Retinal pigment epithelial cell (primary cell): ENCODE results near the gene KRT4.

Source experiments
- DNase-seq: peaks from one replicate; pipeline ENCODE4 v3.0.0-alpha.2; 2010; ENCODE audit warnings: low read depth
- H3K4me3 ChIP-seq: 2 replicates; pipeline ENCODE4 v1.5.1; 2011; ENCODE audit warnings: mild to moderate bottlenecking, low read length, control low read depth, moderate library complexity
- TF ChIP-seq, protein P1 (sequence below): conservative IDR thresholded peaks from 2 replicates; pipeline ENCODE4 v1.5.1; 2011; ENCODE audit warnings: low read depth, low read length, control low read depth, inconsistent platforms

The KRT4 gene

GRCh38 chr12:52776913-52777395, 37.0 kb downstream of the KRT4 start, which contains the start of gene KRT76:
KRT76 (minus strand) TSS chr12:52777345; CDS start chr12:52777291, 54 bp downstream.
- TF ChIP-seq, protein P1, sequence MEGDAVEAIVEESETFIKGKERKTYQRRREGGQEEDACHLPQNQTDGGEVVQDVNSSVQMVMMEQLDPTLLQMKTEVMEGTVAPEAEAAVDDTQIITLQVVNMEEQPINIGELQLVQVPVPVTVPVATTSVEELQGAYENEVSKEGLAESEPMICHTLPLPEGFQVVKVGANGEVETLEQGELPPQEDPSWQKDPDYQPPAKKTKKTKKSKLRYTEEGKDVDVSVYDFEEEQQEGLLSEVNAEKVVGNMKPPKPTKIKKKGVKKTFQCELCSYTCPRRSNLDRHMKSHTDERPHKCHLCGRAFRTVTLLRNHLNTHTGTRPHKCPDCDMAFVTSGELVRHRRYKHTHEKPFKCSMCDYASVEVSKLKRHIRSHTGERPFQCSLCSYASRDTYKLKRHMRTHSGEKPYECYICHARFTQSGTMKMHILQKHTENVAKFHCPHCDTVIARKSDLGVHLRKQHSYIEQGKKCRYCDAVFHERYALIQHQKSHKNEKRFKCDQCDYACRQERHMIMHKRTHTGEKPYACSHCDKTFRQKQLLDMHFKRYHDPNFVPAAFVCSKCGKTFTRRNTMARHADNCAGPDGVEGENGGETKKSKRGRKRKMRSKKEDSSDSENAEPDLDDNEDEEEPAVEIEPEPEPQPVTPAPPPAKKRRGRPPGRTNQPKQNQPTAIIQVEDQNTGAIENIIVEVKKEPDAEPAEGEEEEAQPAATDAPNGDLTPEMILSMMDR = no peak
- no peak for DNase-seq
- no peak within 1 kb of the TSS for H3K4me3 ChIP-seq

DNA sequence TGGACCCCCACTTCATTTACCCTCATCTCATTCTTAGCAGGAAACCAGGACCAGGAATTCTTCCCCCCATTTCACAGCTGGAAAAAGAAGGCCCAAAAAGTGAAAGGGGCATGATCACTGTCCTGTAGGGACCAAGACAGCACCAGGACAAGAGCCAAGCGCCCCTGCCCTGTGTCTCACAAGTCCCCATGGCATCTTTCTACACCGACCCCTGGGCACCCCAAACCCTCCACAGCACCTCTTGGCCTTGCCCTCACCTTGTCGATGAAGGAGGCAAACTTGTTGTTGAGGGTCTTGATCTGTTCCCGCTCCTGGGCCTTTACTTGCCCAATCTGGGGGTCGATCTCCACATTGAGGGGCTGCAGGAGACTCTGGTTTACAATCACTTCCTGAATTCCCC, 37.5 kb downstream of the KRT4 start:
- no peak for DNase-seq
- no peak overlapping the region for H3K4me3 ChIP-seq
- TF ChIP-seq, protein P1 = no peak

DNA sequence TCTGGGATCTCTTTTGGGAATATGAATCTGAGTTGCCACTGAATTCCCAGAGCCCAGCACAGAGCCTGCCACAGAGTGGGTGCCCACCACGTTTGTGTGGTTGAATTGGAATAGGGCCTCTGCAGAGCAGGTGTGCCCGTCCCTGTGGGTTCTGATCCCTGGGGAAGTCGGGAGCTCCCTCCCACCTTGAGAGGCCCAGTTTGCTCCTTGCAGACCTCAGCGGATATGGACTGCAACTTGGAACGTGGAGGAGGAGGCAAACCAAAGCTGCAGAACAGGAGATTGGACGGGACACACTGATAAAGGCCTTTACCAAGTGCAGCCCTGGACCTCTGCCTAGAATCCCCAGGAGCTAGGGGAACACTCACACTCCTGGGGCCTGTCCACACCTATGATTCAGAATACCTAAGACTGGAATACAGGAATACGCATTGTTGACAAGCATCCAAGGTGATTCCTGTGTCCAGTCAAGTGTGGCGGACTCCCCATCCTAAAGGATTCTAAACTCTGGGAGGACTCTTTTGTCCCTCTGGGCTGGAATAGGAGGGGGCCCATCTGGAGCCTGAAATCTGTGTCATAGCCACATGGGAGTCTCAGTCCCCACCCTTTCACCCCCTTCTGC, 39.2 kb downstream of the KRT4 start:
- no peak for DNase-seq
- TF ChIP-seq, protein P1 = no peak
- H3K4me3 ChIP-seq = no peak overlapping the region

DNA sequence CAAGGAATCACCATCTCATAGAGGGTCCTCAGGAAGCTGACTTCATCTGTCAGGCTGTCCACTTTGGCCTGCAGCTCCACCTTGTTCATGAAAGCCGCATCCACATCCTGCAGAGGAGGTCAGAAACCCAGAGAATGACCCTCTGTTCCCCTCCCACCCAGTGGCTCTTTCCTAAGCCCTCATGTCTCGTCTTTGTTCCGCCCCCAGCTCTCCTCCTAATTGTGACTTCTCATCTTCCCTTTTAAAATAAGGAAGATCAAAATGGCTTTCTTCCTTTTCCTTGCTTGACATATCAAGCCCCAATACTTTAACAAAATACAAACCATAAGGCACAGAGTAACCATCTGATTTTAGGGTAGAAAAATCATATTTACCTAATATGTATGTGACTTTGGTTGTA, 41.1 kb downstream of the KRT4 start:
- H3K4me3 ChIP-seq = no peak overlapping the region
- TF ChIP-seq, protein P1 = no peak
- no peak for DNase-seq

DNA sequence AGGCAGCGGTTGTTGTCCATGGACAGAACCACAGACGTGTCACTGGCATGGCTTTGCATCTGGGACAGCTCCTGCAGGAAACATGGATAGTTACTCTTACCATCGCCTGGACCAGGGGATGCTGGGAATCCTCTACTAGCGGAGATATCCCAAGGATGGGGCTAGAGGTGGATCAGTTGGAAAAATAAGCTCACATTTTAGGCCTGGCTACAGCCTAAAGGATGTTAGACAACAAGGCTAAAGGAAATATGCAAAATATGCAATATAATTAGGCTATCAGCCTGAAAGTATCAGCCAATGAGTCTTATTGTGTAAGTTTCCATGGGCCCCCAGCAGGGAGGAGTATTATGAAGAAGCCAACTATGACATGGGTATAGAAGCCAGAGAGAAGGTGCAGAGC, 41.7 kb downstream of the KRT4 start:
- TF ChIP-seq, protein P1 = no peak
- DNase-seq = no peak
- H3K4me3 ChIP-seq = no peak overlapping the region

DNA sequence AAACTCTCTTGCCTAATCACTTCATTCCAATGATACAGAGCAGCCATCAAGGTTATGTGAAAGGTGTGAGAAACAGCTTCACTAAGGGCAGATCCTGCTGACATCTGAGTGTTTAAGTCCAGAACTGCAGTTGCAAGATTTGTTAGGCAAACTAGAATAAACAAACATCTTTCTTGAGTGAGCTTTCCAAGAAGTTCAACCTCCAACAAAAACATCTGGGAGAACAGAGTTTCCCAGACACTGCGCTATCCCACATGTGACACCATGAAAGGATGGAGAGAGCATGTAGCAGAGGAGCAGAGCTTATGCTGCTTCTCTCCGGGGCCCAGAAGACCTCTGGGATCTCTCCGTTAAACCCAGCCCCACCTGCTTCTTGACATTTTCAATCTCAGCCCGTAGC, 42.4 kb downstream of the KRT4 start:
- TF ChIP-seq, protein P1 = no peak
- H3K4me3 ChIP-seq = no peak overlapping the region
- DNase-seq = no peak

GRCh38 chr12:52771088-52771487, 42.8 kb downstream of the KRT4 start:
- no peak overlapping the region for H3K4me3 ChIP-seq
- TF ChIP-seq, protein P1 = no peak
- no peak for DNase-seq
